OCI-LY3 (cell line): ENCODE measurements around the gene GNG2.
A peak's percentile ranks its signal among the peaks of the same experiment; 100 is the strongest.

Experiments
- H2AFZ ChIP-seq: fragments of 200-600, 300-600 bp; shearing (Covaris generic); 2 replicates; pipeline ENCODE4 v1.6.0; 2014; ENCODE audit warnings: antibody characterized with exemption, low read depth, low read length
- H3K27ac ChIP-seq: fragments of 200-600, 300-600 bp; sonication (generic); 2 replicates; pipeline ENCODE4 v1.5.1; 2014; ENCODE audit warnings: mild to moderate bottlenecking, low read length, moderate library complexity, mixed read lengths
- H3K27me3 ChIP-seq: fragments of 200-600, 300-600 bp; sonication (generic); 2 replicates; pipeline ENCODE4 v1.6.1; 2014; ENCODE audit warnings: low read depth, low read length, mixed read lengths
- H3K36me3 ChIP-seq: fragments of 200-600, 300-600 bp; sonication (generic); replicated peaks from 2 replicates; pipeline ENCODE3; 2014; ENCODE audit warnings: low read depth, low read length, mixed read lengths
- H3K4me1 ChIP-seq: fragments of 300-600, 200-600 bp; sonication (generic); 2 replicates; pipeline ENCODE4 v1.6.1; 2014; ENCODE audit warnings: low read length, mixed read lengths
- H3K4me2 ChIP-seq: fragments of 200-600, 300-600 bp; sonication (generic); 2 replicates; pipeline ENCODE4 v1.6.1; 2014; ENCODE audit warnings: low read length, mixed read lengths
- H3K4me3 ChIP-seq: fragments of 300-600, 200-600 bp; sonication (generic); 2 replicates; pipeline ENCODE4 v1.5.1; 2014; ENCODE audit warnings: antibody characterized with exemption, mild to moderate bottlenecking, low read length, moderate library complexity
- H3K79me2 ChIP-seq: fragments of 300-600, 200-600 bp; shearing (Covaris generic); 2 replicates; pipeline ENCODE4 v1.6.1; 2014; ENCODE audit warnings: mild to moderate bottlenecking, low read length, mixed read lengths
- H3K9ac ChIP-seq: fragments of 300-600, 200-600 bp; shearing (Covaris generic); 2 replicates; pipeline ENCODE4 v1.6.0; 2014; ENCODE audit warnings: mild to moderate bottlenecking, low read length, moderate library complexity
- H3K9me3 ChIP-seq: fragments of 200-600, 300-600 bp; shearing (Covaris generic); 2 replicates; pipeline ENCODE4 v1.6.1; 2014; ENCODE audit warnings: low read length, mixed read lengths; ENCODE audit not compliant: insufficient read depth
- H4K20me1 ChIP-seq: fragments of 200-600, 300-600 bp; sonication (generic); 2 replicates; pipeline ENCODE4 v1.6.1; 2016; ENCODE audit warnings: low read length, mixed read lengths; ENCODE audit not compliant: insufficient read depth
- EZH2phosphoT487 ChIP-seq: fragments of 200-600 bp; shearing (Covaris generic); IDR thresholded peaks from 2 replicates; pipeline ENCODE4 v1.6.1; 2018; ENCODE audit warnings: antibody characterized with exemption, mixed run types, low read depth
- TF ChIP-seq, protein P1 (sequence below): fragments of 200-600, 300-600 bp; sonication (generic); IDR thresholded peaks from 2 replicates; pipeline ENCODE4 v1.5.1; 2014; ENCODE audit warnings: antibody characterized with exemption, low read length, low read depth

Gene GNG2

DNA sequence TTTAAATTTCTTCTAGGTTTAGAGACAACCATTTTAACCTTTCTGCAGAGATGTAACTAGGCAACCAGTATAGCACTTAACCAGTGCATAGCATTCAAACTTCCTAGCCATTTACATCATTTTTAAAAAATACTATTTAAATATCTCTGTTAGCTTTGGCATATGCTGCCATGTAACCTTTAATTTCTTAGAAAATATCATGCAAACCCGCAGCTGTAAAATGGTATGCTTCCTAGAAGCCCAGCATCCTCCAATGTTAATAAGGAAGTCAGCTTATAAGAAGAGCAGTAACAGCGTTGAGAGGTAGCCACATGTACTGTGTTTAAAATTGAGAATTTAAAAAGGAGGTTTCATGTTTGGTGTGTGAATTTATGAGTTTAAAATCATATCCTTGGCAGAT, 22.8 kb downstream of the GNG2 start:
- no peaks in the 10 kb centered on the region for H3K27me3 ChIP-seq
- H2AFZ ChIP-seq = no peak overlapping the region
- H3K79me2 ChIP-seq = peaks cover 12% of the 10 kb centered on the region
- peaks cover 6% of the 10 kb centered on the region; the same call in 1 of the 2 replicates for H3K9me3 ChIP-seq
- peaks cover 12% of the 10 kb centered on the region for H3K36me3 ChIP-seq
- 0 out of 2 replicates have a peak, but pooled peaks cover 6% of the 10 kb centered on the region for H4K20me1 ChIP-seq
- peaks cover 56% of the 10 kb centered on the region for H3K4me1 ChIP-seq
- H3K9ac ChIP-seq = no peak overlapping the region
- no peak overlapping the region for H3K27ac ChIP-seq
- H3K4me3 ChIP-seq = no peak overlapping the region
- TF ChIP-seq, protein P1, sequence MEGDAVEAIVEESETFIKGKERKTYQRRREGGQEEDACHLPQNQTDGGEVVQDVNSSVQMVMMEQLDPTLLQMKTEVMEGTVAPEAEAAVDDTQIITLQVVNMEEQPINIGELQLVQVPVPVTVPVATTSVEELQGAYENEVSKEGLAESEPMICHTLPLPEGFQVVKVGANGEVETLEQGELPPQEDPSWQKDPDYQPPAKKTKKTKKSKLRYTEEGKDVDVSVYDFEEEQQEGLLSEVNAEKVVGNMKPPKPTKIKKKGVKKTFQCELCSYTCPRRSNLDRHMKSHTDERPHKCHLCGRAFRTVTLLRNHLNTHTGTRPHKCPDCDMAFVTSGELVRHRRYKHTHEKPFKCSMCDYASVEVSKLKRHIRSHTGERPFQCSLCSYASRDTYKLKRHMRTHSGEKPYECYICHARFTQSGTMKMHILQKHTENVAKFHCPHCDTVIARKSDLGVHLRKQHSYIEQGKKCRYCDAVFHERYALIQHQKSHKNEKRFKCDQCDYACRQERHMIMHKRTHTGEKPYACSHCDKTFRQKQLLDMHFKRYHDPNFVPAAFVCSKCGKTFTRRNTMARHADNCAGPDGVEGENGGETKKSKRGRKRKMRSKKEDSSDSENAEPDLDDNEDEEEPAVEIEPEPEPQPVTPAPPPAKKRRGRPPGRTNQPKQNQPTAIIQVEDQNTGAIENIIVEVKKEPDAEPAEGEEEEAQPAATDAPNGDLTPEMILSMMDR = no peak
- no peak for TF ChIP-seq EZH2phosphoT487
- H3K4me2 ChIP-seq = peak overlapping the region; percentile 63

DNA sequence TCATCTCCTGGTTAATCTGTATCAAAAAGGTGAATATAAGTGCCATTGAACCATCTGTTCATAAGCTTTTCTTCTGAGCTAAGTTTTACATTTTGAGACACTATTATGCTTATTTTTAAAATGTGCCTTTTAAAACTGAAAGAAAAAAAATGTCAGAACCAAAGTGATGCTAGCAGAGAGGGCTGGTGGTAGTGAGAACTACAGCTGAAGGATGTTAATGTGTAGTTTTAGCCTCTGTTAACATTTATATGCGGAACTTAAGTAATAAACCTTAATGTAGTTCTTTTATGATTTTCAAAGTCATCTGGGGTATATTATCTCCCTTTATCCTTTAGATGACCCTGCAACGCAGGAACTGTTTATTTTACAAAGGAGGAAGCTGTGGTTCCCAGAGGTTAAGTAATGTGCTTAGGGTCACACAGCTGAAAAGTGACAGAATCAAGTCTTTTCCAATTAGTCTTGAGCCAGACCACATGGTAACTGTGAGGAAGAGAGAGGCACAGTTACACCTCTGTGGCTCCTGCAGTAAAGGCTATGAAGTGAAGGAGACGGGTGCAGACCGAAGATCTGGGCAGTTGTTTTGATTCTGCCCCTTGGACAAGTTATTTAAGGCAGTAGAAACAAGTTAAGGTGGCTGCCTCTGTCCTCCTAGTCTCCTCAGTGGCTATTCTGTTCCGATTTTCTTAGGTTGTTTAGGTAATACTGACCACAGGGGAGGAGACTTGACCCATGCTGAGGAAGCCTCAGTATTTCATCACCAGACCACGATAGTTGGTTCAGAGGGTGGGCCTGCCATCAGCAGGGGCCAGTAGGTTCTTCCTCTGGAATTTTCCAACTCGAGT, 23.9 kb downstream of the GNG2 start:
- peaks cover 5% of the 10 kb centered on the region; the same call in 1 of the 2 replicates for H3K9me3 ChIP-seq
- H3K4me1 ChIP-seq = peaks cover 46% of the 10 kb centered on the region
- TF ChIP-seq, protein P1 = no peak
- H3K27ac ChIP-seq = 0 out of 2 replicates have a peak overlapping the region, but pooled peaks have one; percentile 9
- no peak overlapping the region for H2AFZ ChIP-seq
- H3K79me2 ChIP-seq = peaks cover 12% of the 10 kb centered on the region
- H3K4me2 ChIP-seq = peak overlapping the region; percentile 63
- peak overlapping the region; percentile 6; the same call in 1 of the 2 replicates for H3K9ac ChIP-seq
- peak overlapping the region; percentile 26 for H3K4me3 ChIP-seq
- H4K20me1 ChIP-seq = 0 out of 2 replicates have a peak, but pooled peaks cover 6% of the 10 kb centered on the region
- peaks cover 13% of the 10 kb centered on the region for H3K36me3 ChIP-seq
- no peaks in the 10 kb centered on the region for H3K27me3 ChIP-seq

DNA sequence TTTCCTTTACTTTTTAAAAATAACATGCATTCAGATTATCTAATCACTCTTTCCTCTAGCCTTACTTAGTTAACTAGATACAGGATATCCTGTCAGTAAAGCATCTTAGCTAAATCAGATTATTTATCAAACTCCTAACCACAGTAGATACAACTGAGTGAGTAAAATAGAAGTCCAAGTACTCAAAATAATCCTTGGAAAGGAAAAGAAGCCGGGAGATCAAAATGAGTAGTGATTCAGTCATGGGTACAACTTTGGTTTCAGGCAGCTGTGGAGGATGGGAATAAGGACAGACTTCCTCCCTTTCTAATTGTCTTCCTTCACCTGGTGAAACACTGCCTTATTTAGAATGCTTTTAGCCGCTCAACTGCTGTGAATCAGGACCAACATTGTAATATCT, 29.4 kb downstream of the GNG2 start:
- H3K4me3 ChIP-seq = no peak overlapping the region
- H4K20me1 ChIP-seq = 0 out of 2 replicates have a peak, but pooled peaks cover 10% of the 10 kb centered on the region
- peaks cover 7% of the 10 kb centered on the region for H3K36me3 ChIP-seq
- no peak overlapping the region for H3K4me2 ChIP-seq
- H3K27me3 ChIP-seq = no peaks in the 10 kb centered on the region
- no peak overlapping the region for H3K9ac ChIP-seq
- H3K79me2 ChIP-seq = peaks cover 5% of the 10 kb centered on the region; the same call in 1 of the 2 replicates
- no peak for TF ChIP-seq EZH2phosphoT487
- TF ChIP-seq, protein P1 = no peak
- no peaks in the 10 kb centered on the region for H3K4me1 ChIP-seq
- H3K27ac ChIP-seq = no peak overlapping the region
- no peak overlapping the region for H2AFZ ChIP-seq
- H3K9me3 ChIP-seq = no peaks in the 10 kb centered on the region

DNA sequence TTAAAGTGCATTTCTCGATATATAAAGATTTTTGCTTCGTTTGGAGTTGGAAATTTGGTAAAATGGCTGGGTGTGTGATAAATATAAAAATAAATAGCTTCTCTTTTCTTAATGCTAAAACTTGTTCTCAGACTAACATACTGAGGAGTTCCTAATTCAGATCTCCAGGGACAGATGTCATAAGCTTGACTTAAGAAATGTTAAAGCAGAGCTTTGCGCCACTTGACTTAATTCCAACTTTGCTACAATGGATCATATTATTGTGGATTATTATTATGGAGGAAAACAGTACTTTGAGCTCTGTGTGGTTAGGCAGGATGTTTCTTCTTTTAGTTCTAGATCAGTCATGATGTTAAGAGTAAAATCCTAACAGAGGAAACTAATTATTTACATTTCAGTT, 33.8 kb downstream of the GNG2 start:
- H3K4me1 ChIP-seq = no peaks in the 10 kb centered on the region
- H3K27me3 ChIP-seq = no peaks in the 10 kb centered on the region
- 0 out of 2 replicates have a peak, but pooled peaks cover 4% of the 10 kb centered on the region for H4K20me1 ChIP-seq
- H3K9ac ChIP-seq = no peak overlapping the region
- TF ChIP-seq, protein P1 = no peak
- no peak for TF ChIP-seq EZH2phosphoT487
- H3K36me3 ChIP-seq = peaks cover 8% of the 10 kb centered on the region
- 0 out of 2 replicates have a peak, but pooled peaks cover 5% of the 10 kb centered on the region for H3K79me2 ChIP-seq
- H3K27ac ChIP-seq = no peak overlapping the region
- no peak overlapping the region for H2AFZ ChIP-seq
- H3K4me3 ChIP-seq = no peak overlapping the region
- no peak overlapping the region for H3K4me2 ChIP-seq
- H3K9me3 ChIP-seq = no peaks in the 10 kb centered on the region
